IPS DF 4.7 (cell line): ENCODE data around the gene AFAP1L1.

Experiments used
- DNase-seq: peaks from one replicate; pipeline ENCODE4 v3.0.0-alpha.2; 2013; ENCODE audit warnings: low spot score; ENCODE audit errors: extremely low read depth

Gene AFAP1L1

DNA sequence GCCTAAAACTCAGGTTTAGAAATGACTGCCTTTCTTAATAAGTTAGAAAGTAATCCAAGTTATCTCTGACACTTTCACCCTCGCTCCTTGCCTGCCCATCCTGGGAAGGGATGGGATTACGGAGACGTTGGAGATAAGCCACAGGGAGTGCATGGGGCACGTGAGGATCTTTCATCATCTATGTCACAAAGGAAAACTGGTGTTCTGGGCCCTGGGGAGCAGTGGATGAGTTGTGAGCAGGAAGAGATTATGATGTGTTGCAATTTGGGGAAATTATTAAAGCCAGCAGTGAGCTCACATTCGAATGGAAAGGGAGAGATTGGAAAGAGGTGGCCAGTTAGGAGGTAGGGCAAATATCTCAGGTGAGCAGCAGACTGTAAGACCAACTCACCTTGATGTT, 12.8 kb downstream of the AFAP1L1 start:
- DNase-seq: no peak

DNA sequence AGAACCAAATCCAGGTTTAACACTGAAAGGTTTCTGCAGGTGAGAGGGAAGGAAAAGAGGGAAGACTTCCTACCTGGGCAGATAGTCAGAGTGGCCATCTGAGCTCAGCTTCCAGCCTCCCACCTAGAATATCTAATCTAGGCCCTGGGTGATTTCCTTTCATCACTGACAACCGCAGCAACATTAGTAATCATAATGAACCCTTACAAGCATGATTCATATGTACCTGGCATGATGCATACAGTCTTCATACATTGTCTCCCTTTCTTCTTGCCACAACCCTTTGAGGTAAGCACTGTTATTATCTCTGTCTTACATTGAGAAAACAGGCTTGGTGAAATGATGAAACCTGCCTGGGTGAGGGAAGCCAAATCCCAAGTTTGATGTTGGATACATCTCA, 13.5 kb downstream of the AFAP1L1 start:
- DNase-seq: no peak

DNA sequence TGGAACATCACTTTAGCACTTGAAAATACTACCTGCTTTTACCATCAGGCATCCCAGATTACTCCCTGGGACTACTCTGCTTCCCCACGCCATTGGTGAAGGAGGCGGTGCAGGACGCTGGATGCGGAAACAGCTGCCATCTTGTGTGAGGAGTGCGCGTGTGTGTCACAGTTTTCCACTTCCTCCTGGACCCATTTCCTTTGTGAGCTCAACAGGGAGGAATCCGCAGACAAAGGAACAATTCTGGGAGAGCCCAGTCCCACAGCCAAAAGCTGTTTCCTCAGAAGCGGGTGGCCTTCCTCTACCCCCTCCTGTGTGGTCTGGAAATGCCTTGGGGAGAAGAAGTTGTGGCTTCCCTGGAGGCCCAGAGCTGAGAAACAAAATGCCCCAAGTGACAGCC, 16.8 kb downstream of the AFAP1L1 start:
- DNase-seq: no peak

DNA sequence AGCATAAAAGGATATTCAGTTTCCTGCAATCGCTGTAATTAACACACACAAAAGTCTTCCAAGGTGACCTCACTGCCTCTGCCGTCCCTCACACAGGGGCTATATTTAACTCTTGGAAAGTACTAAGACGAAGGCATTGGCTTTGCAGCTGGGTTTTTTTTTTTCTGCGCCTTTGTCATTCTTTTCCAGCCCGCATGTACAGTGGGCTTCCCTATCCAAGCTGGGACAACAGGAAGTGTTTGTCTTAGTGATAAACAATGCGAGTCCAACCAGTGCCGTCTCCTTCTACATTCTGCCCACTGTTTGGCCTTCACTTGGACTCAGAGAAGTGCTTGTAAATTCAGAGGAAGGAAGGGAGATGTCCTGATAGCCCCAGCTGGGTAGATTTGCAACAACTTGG, 17.6 kb downstream of the AFAP1L1 start:
- no peak for DNase-seq

DNA sequence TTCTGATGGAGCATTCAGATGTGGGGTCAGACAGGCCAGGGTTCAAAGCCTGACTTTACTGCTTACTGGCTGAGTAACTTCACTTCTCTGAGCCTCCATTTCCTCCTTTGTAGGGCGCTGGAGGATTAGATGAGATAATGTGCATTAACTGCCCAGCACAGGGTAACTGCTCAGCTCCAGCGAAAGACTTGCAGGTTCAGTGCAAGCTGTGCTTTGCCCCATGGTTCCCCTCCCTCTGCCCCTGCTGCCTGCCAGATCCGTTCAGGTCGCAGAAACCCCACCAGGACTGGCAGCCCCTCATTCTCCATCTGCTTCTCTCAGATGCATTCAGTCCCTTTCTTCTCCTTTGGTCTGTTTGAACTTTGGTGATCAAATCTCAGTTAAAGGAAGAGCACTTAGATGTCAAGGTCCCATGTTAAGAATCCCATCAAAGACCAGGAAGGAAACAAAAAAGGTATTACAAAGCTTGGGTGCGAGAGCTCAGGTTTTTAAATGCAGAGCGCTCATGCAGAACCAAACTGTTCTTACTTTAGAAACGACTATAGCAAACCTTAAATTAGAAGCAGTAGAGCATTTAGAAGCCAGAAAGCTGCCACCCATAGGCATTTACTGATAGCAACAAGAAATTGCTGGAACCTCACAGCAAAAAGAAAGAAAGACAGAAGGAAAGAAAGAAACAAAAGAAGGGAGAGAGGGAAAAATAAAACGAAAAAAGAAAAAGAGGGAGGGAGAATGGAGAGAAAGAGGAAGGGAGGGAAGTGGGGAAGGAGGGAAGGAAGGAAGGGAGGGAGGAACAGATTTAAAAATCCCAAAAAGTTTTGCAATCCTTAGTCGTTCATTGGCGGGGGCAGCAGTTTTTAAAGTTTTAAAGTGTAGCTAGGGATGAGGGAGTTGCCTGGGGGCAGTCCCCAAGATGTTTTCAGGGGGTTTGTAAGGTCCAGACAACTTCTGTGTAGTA, 23.5 kb downstream of the AFAP1L1 start:
- no peak for DNase-seq

DNA sequence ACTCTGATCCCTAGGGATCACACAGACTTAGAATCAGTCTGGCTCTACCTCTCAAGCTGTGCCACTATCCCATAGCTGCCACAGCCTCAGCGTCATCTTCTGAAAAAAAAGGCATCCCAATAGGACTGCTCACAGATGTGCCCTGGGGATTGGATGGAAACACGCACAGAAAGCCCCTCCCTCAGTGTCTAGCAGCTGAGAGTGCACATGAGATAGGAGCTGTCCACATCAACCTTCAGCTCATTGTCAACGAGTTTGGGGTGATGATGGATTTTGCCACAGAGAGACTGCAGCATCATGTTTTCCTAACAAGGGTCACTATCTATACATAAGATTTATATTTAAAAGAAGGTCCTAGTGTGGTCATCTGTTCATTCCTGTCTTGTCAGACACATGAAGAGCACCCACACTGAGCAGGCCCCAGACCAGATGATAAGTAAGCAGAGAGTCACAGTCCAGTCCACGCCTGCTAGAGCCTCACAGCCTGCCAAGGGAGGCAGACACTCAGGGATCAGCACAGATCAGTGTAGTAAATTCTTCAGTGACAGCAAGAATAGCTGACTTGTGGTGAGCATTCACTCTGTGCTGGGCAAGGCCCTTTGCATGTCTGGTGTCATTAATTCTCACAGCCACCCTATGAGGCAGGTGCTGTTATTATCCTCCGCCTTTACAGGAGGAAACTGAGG, 25.8 kb downstream of the AFAP1L1 start:
- DNase-seq: no peak

DNA sequence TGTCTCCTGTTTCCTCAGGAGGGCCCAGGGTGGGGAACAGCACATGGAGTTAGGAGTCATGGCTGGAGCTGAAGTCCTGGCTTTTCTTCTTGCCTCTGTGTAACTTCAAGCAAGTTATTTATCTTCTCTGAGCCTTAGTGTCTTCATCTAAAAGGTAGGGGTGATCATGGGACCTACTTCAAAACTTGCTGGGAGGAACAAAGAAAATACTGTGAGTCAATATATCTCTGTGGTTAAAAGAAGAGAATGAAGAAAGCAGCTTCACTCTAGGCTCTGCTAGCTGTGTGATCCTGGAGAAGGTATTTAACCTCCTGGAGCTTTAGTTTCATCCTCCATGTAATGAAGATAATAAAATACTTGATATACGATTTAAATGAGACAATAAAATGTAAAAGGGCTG, 26.5 kb downstream of the AFAP1L1 start:
- DNase-seq: no peak

DNA sequence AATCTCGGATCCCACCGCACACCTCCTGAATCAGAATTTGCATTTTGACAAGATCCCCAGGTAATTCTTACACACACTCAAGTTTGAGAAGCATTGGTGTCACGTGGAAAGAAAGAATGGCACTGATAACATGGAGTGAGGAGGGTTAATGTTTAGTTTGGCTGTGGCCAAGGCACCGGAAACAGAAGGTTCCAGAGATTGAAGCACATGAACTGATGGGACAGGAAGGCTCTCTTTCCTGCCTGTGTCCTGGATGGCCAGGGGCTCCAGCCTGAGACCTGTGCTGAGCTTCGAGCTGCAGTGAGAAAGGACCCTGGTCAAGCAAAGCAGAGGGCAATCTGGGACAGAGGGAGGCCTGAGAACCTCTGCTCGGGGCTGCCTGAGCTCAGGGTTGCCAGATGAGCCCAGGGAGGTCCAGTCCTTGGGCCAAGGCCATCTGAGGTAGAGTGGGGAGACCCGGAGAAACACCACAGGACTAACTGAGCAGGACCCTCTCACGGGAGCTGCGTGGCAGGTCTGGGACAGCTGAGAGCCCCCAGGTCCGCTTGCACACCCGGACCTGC, 27.3 kb downstream of the AFAP1L1 start:
- DNase-seq: no peak

DNA sequence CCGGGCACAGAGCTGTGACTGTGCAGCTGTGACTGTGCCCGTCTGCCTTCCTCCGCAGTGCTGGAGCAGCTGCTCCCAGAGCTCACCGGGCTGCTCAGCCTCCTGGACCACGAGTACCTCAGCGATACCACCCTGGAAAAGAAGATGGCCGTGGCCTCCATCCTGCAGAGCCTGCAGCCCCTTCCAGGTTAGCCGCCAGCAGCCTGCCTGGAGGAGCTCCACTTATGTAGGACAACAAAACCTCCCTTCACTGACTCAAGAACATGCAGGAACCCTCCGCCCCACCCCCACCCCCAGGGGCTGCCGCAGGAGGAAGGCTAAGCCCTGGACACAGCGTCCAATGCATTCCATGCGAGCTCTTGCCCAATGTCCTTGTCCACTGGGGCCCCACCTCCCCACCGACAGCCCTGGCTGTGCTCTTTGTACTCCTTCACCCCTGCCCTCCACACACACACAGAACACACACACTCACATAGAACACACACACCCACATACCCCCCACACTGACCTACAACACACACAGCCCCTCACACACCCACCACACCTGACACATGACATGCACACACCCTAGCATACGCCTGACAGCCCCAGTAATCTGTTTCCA, 27.9 kb downstream of the AFAP1L1 start:
- DNase-seq: no peak

DNA sequence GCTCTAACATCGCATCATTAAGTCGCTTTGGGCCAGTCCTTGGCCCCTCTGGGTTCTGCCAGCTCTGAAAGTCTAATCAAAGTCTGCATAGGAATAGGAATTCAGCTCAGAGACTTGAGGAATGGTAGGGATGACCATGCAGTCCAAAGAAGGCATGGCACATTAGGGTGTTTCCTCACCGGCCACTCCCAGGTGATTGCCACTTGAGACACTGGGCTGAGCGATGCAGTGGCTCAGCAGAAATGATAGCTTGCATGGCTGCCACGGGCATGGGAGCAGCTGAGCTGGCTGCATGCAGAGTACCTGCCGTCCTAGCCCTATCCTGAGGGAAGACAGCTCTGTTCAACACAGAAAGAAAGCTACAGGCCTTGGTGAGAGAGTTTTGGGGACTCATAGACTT, 28.8 kb downstream of the AFAP1L1 start:
- no peak for DNase-seq

DNA sequence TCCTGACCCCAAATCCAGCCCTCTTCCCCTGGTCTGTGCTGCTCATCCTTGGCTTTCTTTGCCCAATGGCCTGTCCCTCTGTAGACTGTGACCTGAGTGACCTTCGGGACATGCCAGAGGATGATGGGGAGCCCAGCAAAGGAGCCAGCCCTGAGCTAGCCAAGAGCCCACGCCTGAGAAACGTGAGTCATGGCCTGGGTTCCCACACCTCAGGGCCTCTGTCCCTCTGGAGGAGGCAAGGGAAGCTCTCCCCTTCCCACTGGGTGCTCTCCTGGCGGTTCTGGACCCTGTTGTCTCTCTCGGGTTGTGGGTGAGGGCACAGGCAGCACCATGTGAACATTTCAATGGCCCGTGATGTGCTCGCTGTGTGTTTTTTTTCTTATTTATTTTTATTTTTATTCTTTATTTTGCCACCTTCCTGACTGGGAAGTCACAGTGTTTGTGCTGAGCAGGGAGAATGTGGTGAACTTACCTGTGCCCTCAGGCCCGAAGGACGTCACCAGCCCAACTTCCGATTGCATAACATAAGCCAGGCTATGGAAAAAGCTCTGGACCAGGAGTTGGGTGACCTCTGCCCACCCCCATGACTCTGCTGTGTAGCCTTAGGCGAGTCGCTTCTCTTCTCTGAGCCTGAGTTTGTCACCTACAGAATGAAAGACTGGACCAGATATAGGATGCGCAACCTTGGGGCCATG, 29.5 kb downstream of the AFAP1L1 start:
- DNase-seq: no peak

DNA sequence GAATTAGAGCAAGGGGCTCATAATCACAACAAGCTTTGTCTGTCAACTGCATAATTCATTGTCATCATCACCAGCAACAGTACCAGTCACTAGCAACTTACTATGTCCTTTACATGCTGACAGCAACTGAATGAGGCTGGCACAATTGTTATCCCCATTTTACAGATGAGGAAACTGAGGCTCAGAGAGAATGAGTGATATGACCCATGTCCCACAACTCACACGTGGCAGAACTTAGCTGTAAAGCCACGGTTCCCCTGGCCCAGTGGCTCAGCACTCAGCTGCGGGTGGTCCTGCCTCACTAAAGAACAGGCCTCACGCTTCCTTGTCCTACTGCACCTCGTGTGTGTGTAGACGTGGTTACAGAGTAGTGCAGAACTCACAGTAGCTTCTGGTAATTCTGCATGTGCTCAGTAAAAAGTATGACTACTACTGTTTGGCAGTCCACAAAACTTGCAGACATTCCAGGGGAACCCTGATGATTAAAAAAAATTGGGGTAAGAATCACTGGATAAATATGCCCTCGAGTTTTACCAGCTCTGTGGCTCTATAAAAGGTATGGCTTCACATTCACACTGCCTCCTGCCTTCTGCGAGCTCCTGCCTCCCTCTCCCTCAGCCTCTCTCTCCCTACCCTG, 30.2 kb downstream of the AFAP1L1 start:
- no peak for DNase-seq

DNA sequence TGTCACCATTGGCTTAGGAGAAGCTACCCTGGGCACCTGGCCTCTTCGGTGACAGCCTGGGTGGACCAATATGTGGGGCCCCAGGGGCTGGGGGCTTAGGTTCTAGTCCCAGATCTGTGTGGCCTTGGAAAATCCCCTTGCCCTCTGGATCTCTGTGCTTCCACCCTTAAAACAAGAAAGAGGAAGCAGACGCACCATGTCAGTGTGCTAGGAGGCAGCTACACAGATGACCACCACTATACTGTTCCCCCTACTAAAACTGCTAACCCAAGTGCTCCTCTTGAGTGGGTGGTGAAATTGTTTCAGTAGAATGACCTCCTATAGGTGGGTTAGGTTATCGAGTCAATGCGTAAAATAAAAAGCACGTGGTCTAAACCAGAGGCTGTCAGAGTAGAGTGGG, 31.0 kb downstream of the AFAP1L1 start:
- DNase-seq: no peak

DNA sequence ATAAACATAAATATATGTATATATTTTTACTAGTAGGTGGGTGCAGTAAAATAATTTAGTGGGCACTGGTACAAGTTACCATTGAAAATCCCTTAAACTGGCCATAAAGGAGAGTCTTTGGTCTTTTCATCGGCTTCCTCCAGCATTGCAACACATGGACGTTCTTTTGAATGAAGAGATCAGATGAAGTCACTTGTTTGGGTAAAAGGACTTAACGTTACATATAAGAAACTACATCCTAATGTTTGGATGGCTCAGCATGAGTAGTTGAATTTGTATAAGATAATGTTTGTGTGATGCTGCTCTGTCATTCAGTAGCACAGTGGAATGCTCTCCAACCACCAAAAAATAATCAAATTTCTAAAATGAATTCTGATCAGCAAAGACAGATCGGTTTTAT, 31.6 kb downstream of the AFAP1L1 start:
- no peak for DNase-seq

DNA sequence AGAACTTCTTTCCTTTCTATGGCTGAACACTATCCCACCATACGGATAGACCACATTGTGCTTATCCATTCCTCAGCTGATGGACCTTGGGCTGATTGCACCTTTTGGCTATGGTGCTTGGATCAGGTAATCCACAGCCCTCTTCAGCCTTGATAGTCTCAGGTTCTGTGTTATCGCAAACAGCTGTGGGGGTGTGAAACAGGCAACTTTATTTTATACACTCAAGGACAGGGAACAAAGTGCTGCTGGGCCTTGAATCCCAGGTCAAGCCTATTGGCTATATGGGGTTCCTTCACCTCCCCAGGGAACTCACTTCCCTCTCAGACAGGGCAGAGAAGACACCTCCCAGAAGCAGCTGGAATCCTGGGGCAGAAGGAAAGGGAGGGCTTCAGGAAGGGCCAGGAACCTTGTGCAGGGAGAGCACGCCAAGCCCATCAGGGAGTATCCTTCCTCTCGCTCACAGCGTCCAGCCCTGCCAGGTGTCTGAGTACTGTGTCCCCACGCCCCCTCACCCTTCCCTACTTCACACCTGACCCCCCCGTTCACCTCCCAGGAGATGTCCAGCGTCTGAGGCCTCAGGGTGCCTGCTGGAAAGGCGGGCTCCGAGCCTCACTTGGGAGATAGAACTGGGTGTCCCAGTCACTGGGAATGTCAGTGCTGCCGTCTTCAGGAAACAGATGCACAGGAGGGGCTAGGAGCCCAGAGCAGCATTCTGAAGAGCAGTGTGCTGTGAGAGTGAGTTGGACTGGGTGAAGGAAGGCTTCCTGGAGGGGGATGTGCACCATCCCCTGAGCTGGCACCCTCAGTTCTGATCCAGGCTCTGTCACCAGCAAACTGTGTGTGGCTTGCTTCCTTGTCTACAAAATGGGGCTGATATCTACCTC, 32.8 kb downstream of the AFAP1L1 start:
- no peak for DNase-seq

DNA sequence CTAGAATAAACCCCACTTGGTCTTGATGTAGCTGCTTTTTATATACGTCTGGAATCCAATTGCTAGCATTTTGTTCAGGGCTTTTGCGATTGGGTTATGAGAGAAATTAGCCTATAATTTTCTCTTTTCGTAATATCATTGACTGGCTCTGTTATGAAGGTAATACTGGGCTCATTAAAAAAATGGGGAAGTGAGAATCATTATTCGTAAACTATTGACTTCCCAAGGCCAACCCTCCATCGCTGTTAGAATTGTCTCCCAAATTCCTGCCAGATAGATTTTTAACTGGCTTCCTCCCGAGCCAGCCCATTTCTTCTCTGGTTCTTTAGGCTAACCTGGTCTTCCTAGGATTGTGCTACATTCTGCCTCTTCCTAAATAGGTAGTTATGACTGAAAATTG, 37.7 kb downstream of the AFAP1L1 start:
- no peak for DNase-seq

DNA sequence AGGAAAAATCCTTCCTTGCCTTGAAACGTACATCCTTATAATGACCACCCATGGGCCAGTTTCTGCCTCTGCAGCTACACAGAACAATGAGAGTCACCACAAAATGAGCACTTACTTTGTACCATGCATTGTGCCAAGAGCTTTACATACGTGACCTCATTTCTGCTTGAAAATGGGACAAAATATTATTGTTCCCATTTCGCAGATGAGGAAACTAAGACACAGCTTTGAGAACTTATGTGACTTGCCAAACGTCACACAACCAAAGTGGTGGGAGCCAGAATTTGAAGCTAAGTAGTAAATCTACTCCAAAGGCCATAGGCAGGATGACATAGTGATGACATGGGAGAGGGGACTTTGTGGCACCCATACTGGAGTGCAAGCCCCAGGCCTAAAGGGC, 38.8 kb downstream of the AFAP1L1 start:
- DNase-seq: no peak

DNA sequence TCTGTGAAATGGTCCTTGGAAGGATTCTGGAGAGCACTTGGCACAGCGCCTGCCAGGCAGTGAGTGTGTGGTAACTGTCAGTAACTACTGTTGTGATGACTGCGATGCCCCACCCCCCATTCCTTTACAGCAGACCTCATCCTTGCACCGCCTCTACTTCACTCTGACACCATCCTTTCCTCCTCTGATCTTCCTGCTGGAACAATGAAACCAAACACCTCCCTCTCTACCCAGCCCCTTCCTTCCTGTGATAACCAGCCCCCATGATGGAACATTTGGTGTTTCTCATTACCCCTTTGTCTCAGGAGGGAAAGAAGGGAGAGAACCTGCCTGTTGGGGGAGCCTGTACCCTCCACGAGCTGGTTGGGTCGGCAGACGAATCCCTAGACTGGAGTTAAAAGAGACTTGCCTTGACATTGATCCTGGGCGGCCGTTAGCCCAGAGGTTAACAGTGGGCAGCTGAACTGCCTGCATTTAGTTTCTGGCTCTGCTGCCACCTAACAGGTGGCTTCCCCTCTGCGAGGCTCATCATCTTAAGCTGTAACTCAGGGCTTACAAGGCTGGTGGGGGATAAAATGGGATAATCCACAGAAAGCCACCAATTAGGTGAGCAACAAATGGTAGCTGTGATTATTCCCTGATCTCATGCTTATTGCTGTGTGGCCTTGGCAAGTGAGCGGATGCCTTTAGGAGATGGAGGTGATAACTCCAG, 39.4 kb downstream of the AFAP1L1 start:
- DNase-seq: no peak

DNA sequence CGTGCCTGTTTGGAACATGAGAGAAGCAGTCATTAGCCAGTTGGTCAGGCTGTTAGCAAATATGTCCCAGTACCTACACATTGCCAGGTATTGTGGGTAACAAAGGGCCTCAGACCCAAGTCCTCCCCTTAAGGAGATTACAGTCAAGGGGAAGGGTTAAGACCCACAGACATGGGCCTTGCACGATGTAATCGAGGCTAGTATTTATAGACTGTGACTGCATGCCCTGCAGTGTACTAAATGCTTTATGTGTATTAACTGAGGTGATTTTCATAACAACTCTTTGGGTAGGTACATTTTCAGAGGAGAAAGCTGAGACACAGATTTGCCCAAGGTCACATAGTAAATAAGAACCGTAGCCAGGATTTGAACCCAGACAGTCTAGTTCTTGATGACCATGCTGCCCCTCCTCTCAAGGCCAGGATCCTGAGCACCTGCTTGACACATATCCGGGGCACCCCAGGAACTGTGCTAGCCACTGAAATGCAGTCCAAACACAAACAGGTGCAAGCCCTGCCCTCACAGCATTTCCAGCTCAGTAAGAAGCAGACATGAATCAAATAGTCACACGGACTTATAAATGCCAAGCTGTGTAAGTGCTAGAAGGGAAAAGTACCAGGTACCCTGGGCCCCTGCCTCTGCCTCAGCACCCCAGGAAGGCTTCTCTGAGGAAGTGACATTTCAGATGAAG, 41.6 kb downstream of the AFAP1L1 start:
- no peak for DNase-seq
